ENCODE measurements around the gene SLC26A2. TPM values are rescaled to one million over a fixed set of nuclear protein-coding genes. Genes with fewer than 3 reads are reported as not detected.

SLC26A2 gene
- total RNA-seq, 4 donors from 2014 or later = 7.9 to 14.5 (median 8.6) TPM

- WGBS, 2 donors (ENCODE audit: low coverage in 1 of 2) = 77% methylated on average over 1 of the region's 1 CpG; no CpG with 5 or more reads in 1 of the 2 donors
- Histone ChIP-seq H3K36me3 (no peaks in the 10 kb centered on the region), H3K9me3 (no peaks in the 10 kb centered on the region), H3K4me3 (no peak overlapping the region), H3K27me3 (peaks cover 12% of the 10 kb centered on the region), H3K27ac (no peak overlapping the region), H3K4me1 (no peaks in the 10 kb centered on the region)
- no peak for ATAC-seq
- TF ChIP-seq EP300 (IDR thresholded peaks at IDR 0.05) (no peak), POLR2A (IDR thresholded peaks at IDR 0.05) (no peak), CTCF (IDR thresholded peaks at IDR 0.05) (no peak), POLR2AphosphoS5 (IDR thresholded peaks at IDR 0.05) (no peak)
These were observed 22.9 kb upstream of the SLC26A2 start for GRCh38 chr5:149937610-149938009.

- Histone ChIP-seq H3K4me1 (no peaks in the 10 kb centered on the region), H3K9me3 (no peaks in the 10 kb centered on the region), H3K27ac (no peak overlapping the region), H3K27me3 (peaks cover 5% of the 10 kb centered on the region), H3K4me3 (no peak overlapping the region), H3K36me3 (no peaks in the 10 kb centered on the region)
- 0 to 15% methylated on average over 1 to 2 of the region's 2 CpGs for WGBS, 2 donors (ENCODE audit: low coverage in 1 of 2)
- ATAC-seq = no peak
- TF ChIP-seq EP300 (IDR thresholded peaks at IDR 0.05) = no peak
These were observed 22.3 kb upstream of the SLC26A2 start for GRCh38 chr5:149938279-149938678.

GRCh38 chr5:149938791-149939358 is 21.7 kb upstream of the SLC26A2 start:
- TF ChIP-seq POLR2AphosphoS5 (IDR thresholded peaks at IDR 0.05) (no peak), POLR2A (IDR thresholded peaks at IDR 0.05) (no peak), EP300 (IDR thresholded peaks at IDR 0.05) (no peak), CTCF (IDR thresholded peaks at IDR 0.05) (no peak)
- no peak for ATAC-seq

DNA sequence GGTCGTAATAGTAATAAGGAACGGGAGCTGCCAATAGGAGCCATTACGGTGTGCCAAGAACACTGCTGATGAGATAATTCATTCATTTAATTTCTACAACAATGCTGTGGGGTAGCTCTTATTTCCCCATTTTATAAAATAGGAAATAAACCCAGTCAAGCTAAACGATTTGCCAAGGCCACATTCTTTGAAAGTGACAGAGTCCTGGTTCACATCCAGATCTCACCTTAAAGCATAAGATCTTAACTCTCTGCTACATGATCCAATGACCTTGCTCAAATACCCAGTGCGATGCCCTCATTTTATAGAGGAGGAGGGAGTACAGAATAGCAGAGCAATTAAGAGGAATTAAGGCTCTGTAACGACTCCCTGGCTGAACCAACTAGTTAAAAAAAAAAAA is 21.0 kb upstream of the SLC26A2 start:
- no peaks in the 10 kb centered on the region for H3K4me1 ChIP-seq
- H3K9me3 ChIP-seq = no peaks in the 10 kb centered on the region
- H3K27me3 ChIP-seq = no peaks in the 10 kb centered on the region
- no peaks in the 10 kb centered on the region for H3K36me3 ChIP-seq
- H3K27ac ChIP-seq = no peak overlapping the region
- TF ChIP-seq CTCF (IDR thresholded peaks at IDR 0.05) (no peak), POLR2AphosphoS5 (IDR thresholded peaks at IDR 0.05) (no peak), POLR2A (IDR thresholded peaks at IDR 0.05) (no peak), EP300 (IDR thresholded peaks at IDR 0.05) (no peak)
- no peak for ATAC-seq
- no peak overlapping the region for H3K4me3 ChIP-seq
- 62 to 66% methylated on average over 5 to 6 of the region's 6 CpGs for WGBS, 2 donors (ENCODE audit: low coverage in 1 of 2)

More at GRCh38 chr5:149938791-149939358, 21.7 kb upstream of the SLC26A2 start:
- H3K9me3 ChIP-seq = no peaks in the 10 kb centered on the region
- H3K27me3 ChIP-seq = no peaks in the 10 kb centered on the region
- H3K4me1 ChIP-seq = no peaks in the 10 kb centered on the region
- H3K27ac ChIP-seq = no peak overlapping the region
- no peaks in the 10 kb centered on the region for H3K36me3 ChIP-seq
- no peak overlapping the region for H3K4me3 ChIP-seq
- WGBS, 2 donors (ENCODE audit: low coverage in 1 of 2) = 64 to 100% methylated on average over 2 to 5 of the region's 6 CpGs

GRCh38 chr5:149940077-149940574 is 20.4 kb upstream of the SLC26A2 start:
- Histone ChIP-seq H3K27ac (no peak overlapping the region), H3K27me3 (no peaks in the 10 kb centered on the region), H3K4me1 (no peaks in the 10 kb centered on the region), H3K4me3 (no peak overlapping the region), H3K36me3 (no peaks in the 10 kb centered on the region), H3K9me3 (no peaks in the 10 kb centered on the region)
- WGBS, 2 donors (ENCODE audit: low coverage in 1 of 2) = 90% methylated on average over 6 of the region's 9 CpGs; no CpG with 5 or more reads in 1 of the 2 donors
- no peak for TF ChIP-seq POLR2AphosphoS5 (IDR thresholded peaks at IDR 0.05)
- TF ChIP-seq POLR2A (IDR thresholded peaks at IDR 0.05) = no peak
- TF ChIP-seq EP300 (IDR thresholded peaks at IDR 0.05) = no peak
- TF ChIP-seq CTCF (IDR thresholded peaks at IDR 0.05) = no peak
- ATAC-seq = no peak
